DMS 273 treated with DMSO at 0.1 percent for 48 hours (cell line): ENCODE data around the gene COCH.

Source experiments
- DNase-seq: peaks from one replicate; lab custom pipeline; 2025; lab: John Stamatoyannopoulos, UW

COCH gene

DNA sequence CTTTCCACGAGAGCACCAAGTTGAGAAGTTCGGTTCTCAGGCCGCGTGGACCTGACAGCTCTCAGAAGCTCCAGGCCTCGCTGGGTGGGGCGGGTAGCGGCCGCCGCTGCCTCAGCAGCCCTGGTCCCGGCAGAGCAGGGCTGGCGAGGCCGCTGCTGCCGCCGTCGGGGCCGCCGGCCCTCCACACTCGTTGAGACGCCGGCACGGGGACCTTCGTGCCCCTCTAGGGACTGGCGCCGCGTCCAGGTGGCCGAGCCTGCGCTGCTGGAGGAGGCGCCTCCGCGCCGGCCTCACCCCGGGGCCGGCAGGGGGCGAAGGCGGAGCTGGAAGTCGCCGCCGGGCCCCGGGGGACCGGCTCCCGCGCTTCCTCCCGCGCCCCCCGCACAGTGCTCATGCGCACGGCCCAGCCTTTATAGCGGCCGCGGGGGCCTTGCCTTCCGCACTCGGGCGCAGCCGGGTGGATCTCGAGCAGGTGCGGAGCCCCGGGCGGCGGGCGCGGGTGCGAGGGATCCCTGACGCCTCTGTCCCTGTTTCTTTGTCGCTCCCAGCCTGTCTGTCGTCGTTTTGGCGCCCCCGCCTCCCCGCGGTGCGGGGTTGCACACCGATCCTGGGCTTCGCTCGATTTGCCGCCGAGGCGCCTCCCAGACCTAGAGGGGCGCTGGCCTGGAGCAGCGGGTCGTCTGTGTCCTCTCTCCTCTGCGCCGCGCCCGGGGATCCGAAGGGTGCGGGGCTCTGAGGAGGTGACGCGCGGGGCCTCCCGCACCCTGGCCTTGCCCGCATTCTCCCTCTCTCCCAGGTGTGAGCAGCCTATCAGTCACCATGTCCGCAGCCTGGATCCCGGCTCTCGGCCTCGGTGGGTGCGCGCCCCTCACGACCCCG lies at the start of gene COCH:
COCH (plus strand) TSS at position 440 of the 879 bp plus-strand sequence; CDS start at position 820, 380 bp downstream.
- DNase-seq: no peak

DNA sequence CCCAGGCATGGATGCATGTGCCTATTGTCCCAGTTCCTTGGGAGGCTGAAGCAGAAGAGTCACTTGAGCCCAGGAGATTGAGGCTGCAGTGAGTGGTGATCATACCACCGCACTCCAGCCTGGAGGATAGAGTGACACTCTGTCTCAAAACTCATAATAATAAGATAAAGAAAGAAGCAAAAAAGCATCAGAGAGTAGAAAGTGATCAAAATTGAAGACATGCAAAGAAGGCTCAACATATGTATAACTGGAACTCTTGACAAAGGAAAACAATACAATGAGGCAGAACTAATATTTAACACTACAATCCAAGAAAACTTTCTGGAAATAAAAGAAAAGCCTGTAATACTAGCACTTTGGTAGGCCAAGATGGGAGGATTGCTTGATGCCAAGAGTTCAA lies 48.3 kb upstream of the COCH start:
- DNase-seq: no peak

DNA sequence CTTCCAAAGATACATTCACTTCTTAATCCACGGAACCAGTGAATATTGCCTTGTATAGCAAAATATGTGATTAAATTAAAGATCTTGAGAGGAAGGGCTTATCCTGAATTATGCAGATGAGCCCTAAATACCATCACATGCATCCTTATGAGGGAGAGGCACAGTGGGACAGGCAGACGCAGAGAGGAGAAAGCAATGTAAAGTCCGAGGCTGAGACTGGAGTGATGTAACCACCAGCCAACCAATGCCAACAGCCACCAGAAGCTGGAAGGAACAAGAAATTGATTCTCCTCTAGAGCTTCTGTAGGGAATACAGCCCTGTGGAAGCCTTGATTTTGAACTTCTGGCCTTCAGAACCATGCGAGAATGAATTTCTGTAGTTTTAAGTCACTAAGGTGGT lies 44.5 kb upstream of the COCH start:
- DNase-seq: no peak

DNA sequence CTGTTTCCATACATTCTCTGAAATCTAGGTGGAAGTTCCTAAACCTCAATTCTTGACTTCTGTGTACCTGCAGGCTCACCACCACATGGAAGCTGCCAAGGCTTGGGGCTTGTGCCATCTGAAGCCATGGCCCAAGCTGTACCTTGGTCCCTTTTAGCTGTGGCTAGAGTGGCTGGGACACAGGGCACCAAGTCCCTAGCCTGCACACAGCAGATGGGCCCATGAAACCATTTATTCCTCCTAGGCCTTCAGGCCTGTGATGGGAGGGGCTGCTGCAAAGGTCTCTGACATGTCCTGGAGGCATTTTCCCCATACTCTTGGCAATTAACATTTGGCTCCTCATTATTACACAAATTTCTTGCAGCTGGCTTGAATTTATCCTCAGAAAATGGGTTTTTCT lies 40.0 kb upstream of the COCH start:
- DNase-seq: no peak

DNA sequence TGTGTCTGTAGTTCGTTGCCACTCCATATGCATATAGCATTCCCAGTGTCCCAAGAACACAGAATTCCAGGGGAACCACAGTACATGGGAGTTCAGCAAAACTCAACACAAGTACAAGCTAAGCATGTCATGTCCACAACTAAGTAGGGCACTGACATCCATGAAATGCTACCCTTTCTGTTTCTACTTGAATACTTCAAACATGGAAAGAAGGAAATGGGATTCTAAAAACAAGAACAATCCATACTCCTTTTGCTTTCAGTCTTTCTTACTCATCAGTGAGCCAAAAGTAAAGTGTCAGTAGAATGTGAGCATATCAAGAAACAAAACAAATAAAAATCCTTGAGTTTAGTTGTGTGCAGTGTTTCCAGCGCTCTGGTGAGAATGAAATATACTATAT lies 36.0 kb upstream of the COCH start:
- no peak for DNase-seq

DNA sequence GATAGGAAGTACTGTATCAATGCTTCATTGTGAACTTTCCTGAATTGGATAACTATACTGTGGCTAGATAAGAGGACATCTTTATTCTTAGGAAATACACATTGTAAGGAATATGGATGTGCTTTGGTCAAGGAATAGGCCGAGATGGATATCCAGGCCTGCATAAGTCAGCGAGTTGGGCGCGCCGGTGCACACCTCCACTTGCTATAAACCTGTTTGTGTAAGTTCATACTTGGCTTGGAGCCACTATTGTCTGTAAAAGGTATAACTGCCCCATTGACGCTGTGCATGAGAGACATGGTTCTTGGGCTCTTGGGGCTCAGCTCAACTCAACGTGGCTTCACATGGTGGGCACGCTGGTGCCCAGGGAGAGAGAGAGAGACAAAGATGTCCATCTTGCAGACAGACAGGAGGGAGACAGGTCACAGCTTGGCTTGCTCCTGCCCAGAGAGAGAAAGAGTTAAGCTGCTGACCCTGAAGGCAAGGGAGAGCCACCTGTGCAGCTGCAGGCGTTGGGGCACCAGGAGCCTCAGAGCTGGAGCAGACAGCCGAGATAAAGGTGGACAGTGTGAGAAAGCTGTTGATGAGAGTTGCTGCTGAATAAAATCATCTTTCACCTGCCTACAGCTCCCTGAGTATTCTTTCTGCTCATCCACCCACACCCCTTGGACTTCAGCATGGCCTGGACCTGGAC lies 34.1 kb upstream of the COCH start:
- no peak for DNase-seq

DNA sequence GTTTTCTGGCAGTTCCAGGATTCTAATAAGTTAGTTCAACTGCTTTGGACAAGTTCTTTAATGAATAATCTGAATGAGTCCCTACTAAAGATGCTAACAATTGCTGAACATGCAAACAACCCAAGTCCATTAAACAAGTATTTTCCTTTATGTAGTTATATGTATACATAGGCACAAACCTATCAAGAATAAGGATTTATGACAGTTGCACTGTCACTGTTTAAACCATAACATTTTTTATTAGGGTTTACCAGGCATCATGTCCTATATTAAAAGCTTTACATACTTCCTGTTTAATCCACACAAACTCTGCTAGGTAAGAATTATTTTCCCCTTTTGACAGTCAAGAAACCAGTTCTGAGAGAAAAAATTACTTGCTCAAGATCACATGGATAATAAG lies 31.9 kb upstream of the COCH start:
- DNase-seq: no peak

DNA sequence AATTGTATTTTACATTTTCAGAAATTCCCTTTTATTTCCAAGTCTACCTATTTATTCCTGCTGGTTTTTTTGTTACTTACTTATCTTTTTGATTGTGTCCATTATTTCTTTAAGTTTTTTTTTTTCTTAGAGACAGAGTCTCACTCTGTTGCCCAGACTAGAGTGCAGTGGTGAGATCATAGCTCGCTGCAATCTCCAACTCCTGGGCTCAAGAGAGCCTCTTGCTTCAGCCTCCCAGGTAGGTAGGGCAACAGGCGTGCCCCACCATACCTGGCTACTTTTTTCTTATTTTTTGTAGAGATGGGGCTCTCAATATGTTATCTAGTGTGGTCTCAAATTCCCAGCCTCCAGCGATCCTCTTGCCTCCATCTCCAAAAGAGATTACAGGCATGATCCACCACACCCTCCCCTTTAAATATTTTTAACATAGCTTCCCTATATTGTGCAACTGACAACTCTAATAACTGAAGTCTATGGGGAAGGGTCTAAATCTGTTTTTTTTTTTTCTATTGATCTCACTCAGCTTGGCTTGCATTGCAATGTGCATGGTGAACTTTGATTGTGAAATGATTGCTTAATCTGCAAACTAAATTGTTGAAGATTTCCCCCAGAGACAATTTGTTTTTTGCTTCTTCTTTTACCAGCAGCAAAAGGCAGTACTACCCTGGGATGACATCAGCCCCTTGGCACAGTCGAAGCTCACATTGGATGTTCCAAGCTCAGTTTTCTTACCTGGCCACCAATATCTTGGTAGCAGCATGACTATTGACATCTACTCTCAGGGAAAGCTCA lies 25.7 kb upstream of the COCH start:
- no peak for DNase-seq

DNA sequence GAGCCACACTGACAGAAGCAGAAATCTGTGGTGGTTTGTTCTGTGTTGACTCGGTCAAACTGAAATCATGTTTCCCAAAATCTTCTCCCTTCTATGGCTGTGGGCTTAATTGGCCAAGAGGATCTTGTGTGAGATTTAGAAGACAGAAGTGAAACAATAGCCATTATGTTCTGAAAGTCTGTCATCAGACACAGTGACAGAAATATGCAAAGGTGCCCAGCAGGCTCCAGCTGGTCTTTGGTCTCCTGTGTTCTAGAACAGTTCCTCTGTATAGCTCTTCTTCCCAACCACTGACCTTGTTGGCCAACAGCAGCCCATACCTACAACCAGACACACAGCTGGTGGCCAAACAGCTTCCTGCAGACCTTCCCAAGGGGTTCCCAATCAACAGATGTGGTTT lies 25.0 kb upstream of the COCH start:
- DNase-seq: no peak

DNA sequence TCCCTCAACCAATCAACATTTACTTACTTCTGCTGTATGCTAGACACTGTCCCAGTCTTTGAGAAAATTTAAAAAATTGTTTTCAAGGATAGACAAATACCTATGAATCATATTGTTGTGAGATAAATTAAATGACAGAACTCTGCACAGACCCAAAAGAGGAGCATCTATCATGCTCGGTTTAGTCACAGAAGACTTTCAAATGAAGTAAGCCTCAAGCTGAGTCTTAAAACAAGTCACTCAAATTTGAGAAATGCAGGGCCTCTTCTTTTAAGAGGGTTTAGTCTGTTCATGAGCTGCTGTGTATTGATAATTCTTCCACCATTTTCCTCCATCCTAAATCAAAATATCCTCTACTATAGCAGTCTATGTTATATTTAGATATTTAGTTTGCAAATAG lies 24.4 kb upstream of the COCH start:
- DNase-seq: no peak

DNA sequence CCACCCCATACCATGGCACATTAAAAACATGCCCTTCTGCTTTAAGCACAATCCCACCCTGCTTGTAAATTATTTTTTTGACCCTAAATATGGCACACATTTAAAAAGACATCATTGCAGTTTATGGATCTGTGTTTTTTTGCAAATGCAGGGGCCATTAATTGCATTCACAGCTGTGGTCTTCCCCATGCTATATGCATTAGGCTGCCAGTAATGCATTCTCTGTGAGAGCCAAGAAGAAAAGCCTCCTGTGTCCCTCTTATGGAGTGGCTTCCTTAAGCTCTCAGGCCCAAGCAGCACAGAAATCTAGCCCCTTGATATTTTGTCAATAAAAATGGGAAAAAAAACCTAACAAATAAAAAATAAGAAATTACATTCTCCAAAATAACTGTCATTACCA lies 20.4 kb upstream of the COCH start:
- no peak for DNase-seq

DNA sequence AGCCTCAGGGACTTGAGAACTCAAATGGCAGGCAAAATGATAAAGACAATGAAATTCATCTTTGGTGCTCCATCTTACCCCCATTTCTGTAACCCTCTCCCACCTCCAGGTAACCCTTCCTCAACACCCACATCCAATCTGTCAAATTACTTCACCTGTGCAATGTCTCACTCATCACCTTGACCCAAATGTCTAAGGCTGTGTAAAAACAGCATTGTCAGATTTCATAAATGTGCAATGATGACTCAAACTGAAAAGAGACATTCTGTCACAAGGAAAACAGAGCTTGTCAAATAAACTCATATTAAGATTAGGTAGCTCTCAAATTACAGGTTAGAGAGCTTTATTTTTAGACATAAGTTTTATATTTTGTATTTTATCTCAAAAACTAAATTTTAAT lies 19.9 kb upstream of the COCH start:
- DNase-seq: no peak

DNA sequence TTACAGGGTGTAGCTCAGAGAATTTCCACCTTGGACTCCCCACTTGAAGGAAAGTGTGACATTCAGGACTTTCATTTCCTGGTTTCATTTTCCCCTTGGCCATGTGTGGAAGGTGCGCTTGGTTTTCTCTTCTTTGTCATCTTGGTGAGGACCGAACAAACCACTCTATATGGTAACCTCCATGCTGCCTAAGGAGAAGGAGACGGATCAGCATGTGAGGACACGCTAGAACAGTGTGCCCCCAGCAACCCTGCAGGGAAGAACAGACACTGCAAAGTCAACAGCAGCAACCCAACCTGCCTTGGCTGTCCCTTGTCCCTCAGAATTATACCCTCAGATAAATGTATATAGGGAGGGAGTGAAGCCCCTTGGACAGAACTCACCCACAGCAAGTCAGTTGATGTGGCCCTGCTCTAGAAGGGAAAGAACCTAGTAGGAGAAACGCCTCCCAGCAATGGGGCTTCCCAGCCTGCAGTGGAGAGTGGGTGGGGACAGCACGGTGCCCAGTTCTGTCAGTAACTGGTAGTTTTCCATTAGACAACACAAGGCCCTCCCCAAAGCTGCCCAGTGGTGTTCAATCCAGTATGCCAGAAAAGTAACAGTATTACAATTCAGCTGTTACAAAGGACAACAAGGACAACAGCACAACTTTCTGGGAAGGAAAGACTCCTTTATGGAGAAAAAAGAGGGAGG lies 18.9 kb upstream of the COCH start:
- no peak for DNase-seq

DNA sequence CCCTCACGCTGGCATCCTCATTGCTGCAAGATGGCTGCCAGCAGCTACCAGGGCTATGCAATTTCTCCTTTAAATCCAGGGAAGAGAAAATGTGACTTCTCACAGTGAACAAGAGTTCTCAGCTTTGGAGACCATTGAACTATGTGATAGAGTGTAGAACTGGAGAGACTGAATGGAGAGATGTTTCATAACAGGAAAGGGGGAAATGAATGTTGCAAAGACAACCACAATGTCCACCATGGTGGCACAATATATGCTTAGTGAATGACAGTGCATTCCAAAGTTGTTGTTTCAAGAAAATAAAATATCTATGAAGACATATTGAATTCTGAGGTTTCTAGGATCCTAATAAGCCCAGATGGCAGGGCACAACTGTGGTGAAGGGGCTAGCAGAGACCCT lies 13.2 kb upstream of the COCH start:
- DNase-seq: no peak

DNA sequence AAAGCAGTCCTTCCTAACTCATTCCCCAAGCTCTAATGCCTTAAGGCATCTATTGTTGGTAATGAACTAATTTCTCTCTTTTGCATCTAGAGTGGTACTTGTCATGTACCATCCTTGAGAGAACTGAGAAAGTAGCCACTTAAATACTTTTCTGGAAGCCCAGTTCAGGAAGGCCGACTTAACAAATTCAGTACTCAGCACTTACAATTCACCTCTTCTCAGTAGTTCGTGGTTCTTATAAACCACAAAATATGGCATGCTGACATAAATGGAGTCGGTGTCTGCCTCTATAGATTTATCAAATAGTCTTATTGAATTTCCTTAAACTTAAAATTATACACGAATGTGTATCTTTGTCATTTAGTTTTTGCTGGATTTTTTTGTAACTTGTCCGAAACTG lies 9.4 kb upstream of the COCH start:
- no peak for DNase-seq

DNA sequence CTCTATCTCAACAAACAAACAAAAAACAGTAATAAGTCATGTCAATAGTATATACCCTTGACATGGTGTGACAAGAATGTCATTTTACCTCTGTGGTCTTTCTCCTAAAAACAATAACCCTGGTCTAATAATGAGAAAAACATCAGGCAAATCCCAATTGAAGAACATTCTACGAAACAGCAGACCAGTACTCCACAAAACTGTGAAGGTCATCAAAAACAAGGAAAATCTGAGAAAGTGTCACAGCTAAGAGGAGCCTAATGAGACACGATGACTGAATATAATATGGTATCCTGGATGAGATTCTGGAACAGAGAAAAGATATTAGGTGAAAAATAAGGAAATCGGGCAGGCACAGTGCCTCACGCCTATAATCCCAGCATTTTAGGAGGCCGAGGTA lies 5.6 kb upstream of the COCH start:
- DNase-seq: no peak

DNA sequence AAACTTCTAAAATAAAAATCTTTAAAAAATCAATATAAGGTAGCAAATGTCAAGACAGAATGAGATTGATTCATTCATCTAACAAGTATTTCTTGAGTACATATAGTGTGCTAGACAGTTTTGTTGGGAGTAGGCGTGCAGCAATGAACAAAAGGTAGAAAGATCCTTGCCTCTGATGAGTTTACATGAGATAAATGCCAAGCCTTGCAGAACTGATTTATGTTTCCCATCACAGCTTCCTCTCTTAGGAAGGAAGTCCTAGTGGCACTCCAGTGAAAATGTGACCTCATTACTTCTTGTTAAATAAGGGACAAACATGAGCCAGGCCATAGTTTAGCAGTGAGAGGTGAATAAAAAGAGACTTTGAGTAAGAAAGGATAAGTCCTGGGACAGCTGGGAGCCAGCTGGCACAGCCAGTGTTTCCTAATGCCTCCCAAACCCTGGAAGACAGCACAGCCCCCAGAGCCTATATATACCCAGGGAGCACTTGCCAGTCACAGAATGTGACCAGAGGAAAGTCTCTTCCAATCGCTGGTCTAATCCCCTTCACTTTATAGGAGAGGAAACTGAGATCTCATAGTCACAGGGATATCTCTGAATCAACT lies 4.7 kb upstream of the COCH start:
- DNase-seq: no peak

DNA sequence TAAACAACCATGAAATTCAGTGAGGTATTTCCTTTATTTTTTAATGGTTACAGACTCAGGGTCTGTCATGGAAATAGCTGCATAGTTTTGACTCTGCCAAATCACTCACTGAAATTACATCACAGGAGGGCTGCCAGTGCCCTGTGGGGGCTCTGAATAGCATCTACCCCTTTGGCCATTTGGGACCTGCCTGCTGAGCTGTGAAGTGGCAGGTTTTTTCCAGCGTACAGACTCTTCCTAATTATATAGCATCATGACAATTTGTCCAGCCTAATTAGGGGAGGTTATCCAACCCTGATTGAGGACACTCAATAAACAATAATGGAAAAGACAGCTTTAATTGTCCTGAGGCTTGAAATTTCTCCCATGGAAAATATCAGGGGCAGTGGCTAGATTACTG lies 1.8 kb upstream of the COCH start:
- no peak for DNase-seq

DNA sequence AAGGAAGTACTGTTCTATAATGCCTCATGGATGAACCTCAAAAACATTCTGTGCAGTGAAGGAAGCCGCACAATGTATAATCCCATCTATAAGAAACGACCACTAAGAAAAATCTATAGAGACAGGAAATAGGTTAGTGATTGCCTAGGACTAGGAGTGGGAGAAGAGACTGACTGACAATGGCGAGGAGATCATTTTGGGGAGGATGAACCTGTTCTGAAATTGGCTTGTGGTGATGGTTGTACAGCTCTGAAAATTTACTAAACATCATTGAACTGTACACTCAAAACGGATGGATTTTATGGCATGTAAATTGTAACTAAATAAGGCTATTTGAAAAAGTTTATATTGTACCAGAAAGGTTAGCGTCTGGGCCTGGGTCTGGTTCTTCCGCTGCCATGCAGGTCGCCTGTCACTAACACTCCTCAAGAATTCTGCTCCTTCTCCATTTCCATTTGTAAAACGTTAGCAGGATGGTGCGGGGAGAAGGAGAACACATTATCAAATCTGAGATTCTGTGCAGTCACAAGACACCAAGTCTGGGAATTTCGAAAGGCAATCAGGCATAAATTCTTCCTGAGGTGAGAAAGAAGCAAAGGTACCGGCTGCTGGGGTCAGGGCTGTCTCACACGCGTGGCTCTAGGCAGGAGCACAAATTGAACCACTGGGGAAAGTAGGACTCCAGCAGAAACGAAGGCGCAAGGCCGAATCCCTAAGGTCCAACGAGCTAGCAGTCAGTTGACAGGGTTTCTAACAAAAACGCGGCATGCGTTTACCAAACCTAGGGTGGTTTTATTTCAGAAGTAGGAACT lies 845 bp upstream of the COCH start:
- no peak for DNase-seq

DNA sequence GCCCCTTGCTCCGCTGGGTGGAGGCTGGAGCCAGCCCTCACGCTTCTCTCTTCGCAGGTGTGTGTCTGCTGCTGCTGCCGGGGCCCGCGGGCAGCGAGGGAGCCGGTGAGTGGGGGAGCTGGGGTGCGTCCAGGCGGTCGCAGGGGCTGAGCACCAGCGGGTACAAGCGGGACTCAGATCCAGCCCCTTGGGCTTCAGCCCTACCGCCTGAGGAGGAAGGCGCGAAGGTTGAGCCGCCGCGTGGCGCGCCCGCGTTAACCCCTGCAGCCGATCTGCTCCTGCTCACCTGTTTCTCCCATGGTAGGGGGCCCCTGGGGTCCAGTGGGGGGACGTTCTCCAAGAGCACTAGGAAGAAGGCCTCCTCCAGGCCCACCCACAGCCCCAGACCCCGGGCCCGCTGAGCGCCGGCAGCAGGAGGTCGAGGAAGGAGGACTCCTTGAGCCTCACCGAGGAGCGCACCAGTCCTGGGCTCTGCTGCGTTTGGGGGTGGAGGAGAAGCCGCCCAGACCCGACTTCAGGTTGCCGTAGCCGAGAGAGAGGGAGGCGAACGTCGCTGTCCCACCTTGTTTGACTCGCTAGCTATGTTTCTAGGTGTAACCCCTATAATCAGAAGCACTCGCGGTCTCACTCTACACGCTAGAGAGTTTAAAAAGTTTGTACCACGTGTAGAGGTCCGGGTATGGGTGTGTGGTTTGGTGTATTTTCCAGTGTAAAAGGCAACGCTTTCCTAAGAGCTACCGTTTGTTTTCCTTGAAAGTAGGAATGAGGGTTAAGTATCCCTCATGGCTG lies 834 bp downstream of the COCH start:
- no peak for DNase-seq
